Naive thymus-derived CD8-positive, alpha-beta T cell (primary cell): ENCODE data around the gene PRRC2A. TPM values are rescaled to one million over a fixed set of nuclear protein-coding genes. Genes with fewer than 3 reads are reported as not detected.

Source experiments
- ATAC-seq, 2 donors: fragments of 150-1000 bp; cut with Tn5 transposase in 1 of 2; sonication (Bioruptor Pico), chemical (Tn5 transposase) in 1 of 2; 1 replicate in 1 of 2; 2 replicates in 1 of 2; pipeline ENCODE4 v1.10.0; 2021; ENCODE audit warnings: mild to moderate bottlenecking in 2 of 2, moderate library complexity in 2 of 2
- POLR2A ChIA-PET: fragments of 350-600 bp; sonication (Branson Sonifier 250); formaldehyde crosslinking; loops from one replicate; lab custom pipeline; 2021; ENCODE audit warnings: antibody characterized with exemption; lab: Charles Lee
- DNase-seq, 10 donors: peaks; one replicate each; pipeline versions ENCODE4 v3.0.0 to v3.0.0-alpha.2; 2020 to 2022
- H3K27ac Mint-ChIP-seq, 10 donors: one replicate each; pipeline ENCODE4 v1.8.0; 2020 to 2022; ENCODE audit warnings: mild to moderate bottlenecking in 10 of 10, mixed read lengths in 10 of 10, moderate library complexity in 4 of 10, inconsistent platforms in 1 of 10
- H3K27me3 Mint-ChIP-seq, 5 donors: one replicate each; pipeline ENCODE4 v1.8.0; 2021 to 2022; ENCODE audit warnings: mixed read lengths in 5 of 5
- H3K36me3 Mint-ChIP-seq, 3 donors: one replicate each; pipeline ENCODE4 v1.8.0; 2020 to 2022; ENCODE audit warnings: mixed read lengths in 3 of 3, mild to moderate bottlenecking in 2 of 3, inconsistent platforms in 1 of 3
- H3K4me1 Mint-ChIP-seq, 4 donors: one replicate each; pipeline ENCODE4 v1.8.0; 2021 to 2022; ENCODE audit warnings: mixed read lengths in 4 of 4
- H3K4me3 Mint-ChIP-seq, 10 donors: one replicate each; pipeline ENCODE4 v1.8.0; 2020 to 2022; ENCODE audit warnings: mild to moderate bottlenecking in 10 of 10, mixed read lengths in 10 of 10, moderate library complexity in 6 of 10, inconsistent platforms in 1 of 10
- H3K9me3 Mint-ChIP-seq, 9 donors: one replicate each; pipeline ENCODE4 v1.8.0; 2020 to 2022; ENCODE audit warnings: mixed read lengths in 9 of 9, mild to moderate bottlenecking in 3 of 9, inconsistent platforms in 1 of 9, moderate library complexity in 1 of 9
- polyA plus RNA-seq, 3 donors: library from polyadenylated mRNA; unstranded; fragments of 300-500 nt; fragmentation: Illumina TruSeq; gene quantifications; one replicate each; pipeline ENCODE4 v1.2.3, GENCODE V29; 2021
- total RNA-seq, 8 experiments: library from RNA in 2 of 8; stranded (reverse) in 2 of 8; gene quantifications; one replicate each; pipeline ENCODE4 v1.2.3 and lab custom pipeline; 2021 to 2026

Gene PRRC2A
- total and polyA plus RNA-seq, 5 experiments from 2014 or later, result 4.5 to 230 (median 7.1) TPM

DNA sequence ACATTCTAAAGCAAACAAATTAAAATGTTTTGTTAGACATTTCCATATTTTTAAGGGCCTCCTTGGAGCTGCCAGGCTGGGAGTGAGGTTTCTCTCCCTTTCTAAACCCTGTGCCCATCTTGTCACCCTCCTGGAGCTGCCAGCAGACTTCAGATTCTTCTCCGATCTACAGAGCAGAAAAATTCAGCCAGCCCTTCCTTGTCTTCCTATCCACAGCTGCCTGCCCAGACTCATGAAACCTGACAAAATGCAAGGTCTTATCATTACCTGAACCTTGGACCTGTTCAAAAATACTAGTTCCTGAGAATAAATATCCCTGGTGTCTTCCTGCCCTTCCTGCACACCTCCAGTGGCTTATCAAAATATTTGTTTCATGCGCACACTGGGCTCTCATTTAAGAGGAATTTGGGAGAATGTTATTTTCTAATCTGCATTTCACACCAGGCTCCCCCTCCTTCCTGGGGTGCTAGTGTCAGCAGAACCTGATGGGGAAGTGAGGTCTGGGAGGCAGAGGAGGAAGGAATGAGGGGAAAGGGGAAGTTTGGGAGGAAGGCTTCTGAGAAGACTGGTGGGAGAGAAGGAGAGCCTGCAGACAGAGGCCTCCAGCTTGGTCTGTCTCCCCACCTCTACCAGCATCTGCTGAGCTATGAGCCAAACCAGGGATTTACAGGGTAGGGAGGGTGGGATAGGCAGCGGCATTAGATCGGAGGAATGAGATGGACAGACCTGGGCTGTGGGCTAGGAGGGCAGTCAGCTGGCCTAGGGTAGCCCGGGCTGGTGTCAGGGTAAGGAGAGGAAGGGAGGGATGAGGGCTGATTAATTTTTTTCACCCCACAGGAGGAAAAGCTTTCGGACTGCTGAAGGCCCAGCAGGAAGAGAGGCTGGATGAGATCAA, 5.6 kb upstream of the PRRC2A start, which contains the start of gene AIF1:
AIF1 (plus strand) TSS at position 551 of the 895 bp plus-strand sequence; CDS start at position 647, 96 bp downstream.
- POLR2A ChIA-PET, result interaction anchor here (0.6 to 1.4 kb wide), 8 partner anchors 17 to 315 kb away, joined by 3 to 5 read pairs (median 4); partner anchors contain the start of genes BAG6 and NCR3
- peaks cover 20 to 45% (median 36%) of the 10 kb centered on the region in 4 donors for H3K4me1 Mint-ChIP-seq
- H3K36me3 Mint-ChIP-seq, result no peaks in the 10 kb centered on the region
- ATAC-seq (no peak), DNase-seq (no peak)
- H3K4me3 Mint-ChIP-seq, result peak within 1 kb of the TSS; percentile 70 to 90 (median 84)
- H3K27ac Mint-ChIP-seq, result peak within 1 kb of the TSS; percentile 86 to 97 (median 92)
- H3K9me3 Mint-ChIP-seq, result no peaks in the 10 kb centered on the region
- no peaks in the 10 kb centered on the region for H3K27me3 Mint-ChIP-seq

DNA sequence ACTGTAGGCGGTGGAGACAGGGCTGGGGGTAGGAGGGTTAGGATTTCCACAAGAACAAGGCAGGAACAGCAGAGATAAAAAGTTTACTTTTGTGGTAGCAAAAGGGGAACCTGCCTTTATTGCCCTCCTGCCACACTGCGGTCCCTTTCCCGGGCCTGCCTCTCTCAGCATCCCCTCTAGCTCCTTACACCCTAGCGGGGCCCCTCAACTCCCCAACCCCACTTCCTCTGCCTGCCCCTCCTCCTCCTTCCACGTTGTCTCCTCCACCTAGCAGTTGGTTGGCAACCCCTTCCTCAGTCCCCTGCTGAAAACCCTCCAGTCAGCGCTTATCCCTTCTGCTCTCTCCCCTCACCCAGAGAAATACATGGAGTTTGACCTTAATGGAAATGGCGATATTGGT, 4.8 kb upstream of the PRRC2A start:
- H3K9me3 Mint-ChIP-seq, result no peaks in the 10 kb centered on the region
- H3K4me1 Mint-ChIP-seq, result peaks cover 22 to 49% (median 38%) of the 10 kb centered on the region in 4 donors
- peak in 8 of 10 donors; percentile 34 to 56 (median 43) for DNase-seq
- no peaks in the 10 kb centered on the region for H3K36me3 Mint-ChIP-seq
- no peak for ATAC-seq
- peak overlapping the region; percentile 70 to 90 (median 84) for H3K4me3 Mint-ChIP-seq
- peak overlapping the region; percentile 86 to 97 (median 92) for H3K27ac Mint-ChIP-seq
- POLR2A ChIA-PET, result interaction anchor here (0.9 to 1.5 kb wide), 6 partner anchors 18 to 57 kb away, joined by 3 to 5 read pairs (median 4); partner anchors contain the start of genes BAG6, C6orf47 and LTB
- H3K27me3 Mint-ChIP-seq, result no peaks in the 10 kb centered on the region

- no peak for ATAC-seq
- DNase-seq, result no peak
- no peaks in the 10 kb centered on the region for H3K9me3 Mint-ChIP-seq
- H3K27me3 Mint-ChIP-seq, result no peaks in the 10 kb centered on the region
- peaks cover 29 to 59% (median 48%) of the 10 kb centered on the region in 4 donors for H3K4me1 Mint-ChIP-seq
- peak overlapping the region; percentile 11 to 90 (median 82) for H3K4me3 Mint-ChIP-seq
- POLR2A ChIA-PET, result interaction anchor here (0.7 to 1.8 kb wide), 7 partner anchors 35 to 1356 kb away, joined by 3 to 9 read pairs (median 4); partner anchors contain the start of genes BAG6, C6orf47, LTB and MICB
- H3K27ac Mint-ChIP-seq, result peak overlapping the region; percentile 86 to 97 (median 92)
- H3K36me3 Mint-ChIP-seq, result peaks cover 0 to 2% (median under 1%) of the 10 kb centered on the region in 3 donors
Observed at GRCh38 chr6:31617010-31617409, 3.5 kb upstream of the PRRC2A start.

- H3K36me3 Mint-ChIP-seq, result peaks cover 0 to 30% (median 6%) of the 10 kb centered on the region in 3 donors
- peak overlapping the region; percentile 77 to 99 (median 94) for H3K4me3 Mint-ChIP-seq
- H3K9me3 Mint-ChIP-seq, result no peaks in the 10 kb centered on the region
- peak overlapping the region; percentile 95 to 100 (median 98) for H3K27ac Mint-ChIP-seq
- ATAC-seq, result peak; percentile 83
- H3K27me3 Mint-ChIP-seq, result no peaks in the 10 kb centered on the region
- peak; percentile 88 to 97 (median 96) for DNase-seq
- POLR2A ChIA-PET, result interaction anchor here (0.5 to 4.4 kb wide), 11 partner anchors 9 to 215 kb away, joined by 3 to 49 read pairs (median 4); partner anchors contain the start of genes BAG6, C6orf47, CSNK2B and DDX39B
- peaks cover 31 to 60% (median 46%) of the 10 kb centered on the region in 4 donors for H3K4me1 Mint-ChIP-seq
Observed at GRCh38 chr6:31619805-31620585, 520 bp upstream of the PRRC2A start.

GRCh38 chr6:31621320-31621939, 915 bp downstream of the PRRC2A start:
- no peak for ATAC-seq
- DNase-seq, result peak in 1 of 10 donors; percentile 22
- peak overlapping the region; percentile 90 to 97 (median 96) for H3K27ac Mint-ChIP-seq
- peaks cover 0 to 44% (median 10%) of the 10 kb centered on the region in 3 donors for H3K36me3 Mint-ChIP-seq
- no peaks in the 10 kb centered on the region for H3K9me3 Mint-ChIP-seq
- peaks cover 22 to 46% (median 32%) of the 10 kb centered on the region in 4 donors for H3K4me1 Mint-ChIP-seq
- H3K27me3 Mint-ChIP-seq, result no peaks in the 10 kb centered on the region
- peak overlapping the region; percentile 77 to 95 (median 91) for H3K4me3 Mint-ChIP-seq
- POLR2A ChIA-PET, result interaction anchor here (0.8 to 4.4 kb wide), 13 partner anchors 10 to 241 kb away, joined by 3 to 49 read pairs (median 5); partner anchors contain the start of genes BAG6, C6orf47, CSNK2B and GPANK1

GRCh38 chr6:31621991-31622390, 1.5 kb downstream of the PRRC2A start:
- H3K4me1 Mint-ChIP-seq, result peaks cover 19 to 42% (median 28%) of the 10 kb centered on the region in 4 donors
- POLR2A ChIA-PET, result interaction anchor here (0.8 to 4.4 kb wide), 10 partner anchors 9 to 241 kb away, joined by 3 to 49 read pairs (median 9); partner anchors contain the start of genes BAG6, C6orf47, CSNK2B and GPANK1
- peaks cover 0 to 50% (median 12%) of the 10 kb centered on the region in 3 donors for H3K36me3 Mint-ChIP-seq
- no peaks in the 10 kb centered on the region for H3K9me3 Mint-ChIP-seq
- no peaks in the 10 kb centered on the region for H3K27me3 Mint-ChIP-seq
- H3K4me3 Mint-ChIP-seq, result peak overlapping the region; percentile 77 to 95 (median 91)
- no peak for ATAC-seq
- DNase-seq, result no peak
- peak overlapping the region; percentile 90 to 97 (median 96) for H3K27ac Mint-ChIP-seq

- Mint-ChIP-seq H3K27ac (peak overlapping the region; percentile 88 to 97 (median 96)), H3K36me3 (peaks cover 6 to 57% (median 18%) of the 10 kb centered on the region in 3 donors), H3K4me1 (peaks cover 24 to 38% (median 31%) of the 10 kb centered on the region in 4 donors), H3K27me3 (no peaks in the 10 kb centered on the region), H3K9me3 (no peaks in the 10 kb centered on the region), H3K4me3 (peak overlapping the region in 5 of 10 donors; percentile 8 to 94 (median 77))
- ATAC-seq (no peak), DNase-seq (no peak)
- POLR2A ChIA-PET, result interaction anchor here (0.9 to 4.4 kb wide), 10 partner anchors 10 to 42 kb away, joined by 3 to 49 read pairs (median 10); partner anchors contain the start of genes BAG6, C6orf47, CSNK2B and GPANK1
Observed at GRCh38 chr6:31622684-31623091, 2.2 kb downstream of the PRRC2A start.

- Mint-ChIP-seq H3K36me3 (peaks cover 7 to 71% (median 23%) of the 10 kb centered on the region in 3 donors), H3K27ac (peak overlapping the region in 3 of 10 donors; percentile 55 to 58 (median 55))
Observed at GRCh38 chr6:31624070-31624469, 3.6 kb downstream of the PRRC2A start.

DNA sequence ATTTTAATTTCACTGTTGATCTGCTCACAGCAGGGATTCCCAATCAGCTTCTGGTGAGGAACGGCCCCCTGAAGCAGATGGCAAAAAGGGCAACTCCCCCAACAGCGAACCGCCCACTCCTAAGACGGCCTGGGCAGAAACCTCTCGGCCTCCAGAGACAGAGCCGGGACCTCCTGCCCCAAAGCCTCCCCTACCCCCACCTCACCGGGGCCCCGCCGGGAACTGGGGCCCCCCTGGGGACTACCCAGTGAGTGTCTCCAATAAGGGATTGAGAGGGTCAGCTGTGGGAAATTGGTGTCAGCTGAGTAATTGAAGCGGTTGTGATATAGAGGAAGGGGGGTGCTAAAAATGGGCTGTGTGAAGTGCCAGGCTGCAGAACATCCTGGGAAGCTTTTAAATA, 6.4 kb downstream of the PRRC2A start:
- Mint-ChIP-seq H3K4me1 (peaks cover 12 to 23% (median 19%) of the 10 kb centered on the region in 4 donors), H3K27me3 (no peaks in the 10 kb centered on the region), H3K4me3 (no peak overlapping the region), H3K36me3 (peaks cover 7 to 100% (median 30%) of the 10 kb centered on the region in 3 donors), H3K9me3 (no peaks in the 10 kb centered on the region), H3K27ac (peak overlapping the region in 2 of 10 donors; percentile 36 to 81)
- DNase-seq (no peak), ATAC-seq (no peak)
- POLR2A ChIA-PET, result interaction anchor here (0.6 to 3.4 kb wide), 2 partner anchors 19 to 25 kb away, joined by 6 to 14 read pairs; partner anchors contain the start of gene BAG6

More at GRCh38 chr6:31624070-31624469, 3.6 kb downstream of the PRRC2A start:
- POLR2A ChIA-PET, result interaction anchor here (0.8 to 1.1 kb wide), 2 partner anchors 19 to 28 kb away, joined by 3 to 4 read pairs; no protein-coding TSS in a partner anchor
- H3K9me3 Mint-ChIP-seq, result no peaks in the 10 kb centered on the region
- H3K27me3 Mint-ChIP-seq, result no peaks in the 10 kb centered on the region
- no peak for DNase-seq
- H3K4me1 Mint-ChIP-seq, result peaks cover 24 to 36% (median 31%) of the 10 kb centered on the region in 4 donors
- no peak overlapping the region for H3K4me3 Mint-ChIP-seq
- ATAC-seq, result no peak

GRCh38 chr6:31627690-31628287, 7.3 kb downstream of the PRRC2A start:
- ATAC-seq, result no peak
- peaks cover 7 to 100% (median 30%) of the 10 kb centered on the region in 3 donors for H3K36me3 Mint-ChIP-seq
- DNase-seq, result no peak
- H3K27ac Mint-ChIP-seq, result peak overlapping the region in 4 of 10 donors; percentile 29 to 81 (median 67)
- H3K4me3 Mint-ChIP-seq, result no peak overlapping the region
- POLR2A ChIA-PET, result interaction anchor here (1.0 to 3.4 kb wide), 3 partner anchors 10 to 24 kb away, joined by 4 to 14 read pairs (median 4); partner anchors contain the start of gene BAG6
- no peaks in the 10 kb centered on the region for H3K9me3 Mint-ChIP-seq
- peaks cover 3 to 17% (median 13%) of the 10 kb centered on the region in 4 donors for H3K4me1 Mint-ChIP-seq
- no peaks in the 10 kb centered on the region for H3K27me3 Mint-ChIP-seq
